HUDEP-2 (cell line): ENCODE results near the gene IGFBP5.

ENCODE experiments used
- DNase-seq, 76 experiments: peaks; one replicate each; lab custom pipeline; 2025; ENCODE audit not compliant: unreplicated experiment in 76 of 76; lab: John Stamatoyannopoulos, UW

Gene IGFBP5

DNA sequence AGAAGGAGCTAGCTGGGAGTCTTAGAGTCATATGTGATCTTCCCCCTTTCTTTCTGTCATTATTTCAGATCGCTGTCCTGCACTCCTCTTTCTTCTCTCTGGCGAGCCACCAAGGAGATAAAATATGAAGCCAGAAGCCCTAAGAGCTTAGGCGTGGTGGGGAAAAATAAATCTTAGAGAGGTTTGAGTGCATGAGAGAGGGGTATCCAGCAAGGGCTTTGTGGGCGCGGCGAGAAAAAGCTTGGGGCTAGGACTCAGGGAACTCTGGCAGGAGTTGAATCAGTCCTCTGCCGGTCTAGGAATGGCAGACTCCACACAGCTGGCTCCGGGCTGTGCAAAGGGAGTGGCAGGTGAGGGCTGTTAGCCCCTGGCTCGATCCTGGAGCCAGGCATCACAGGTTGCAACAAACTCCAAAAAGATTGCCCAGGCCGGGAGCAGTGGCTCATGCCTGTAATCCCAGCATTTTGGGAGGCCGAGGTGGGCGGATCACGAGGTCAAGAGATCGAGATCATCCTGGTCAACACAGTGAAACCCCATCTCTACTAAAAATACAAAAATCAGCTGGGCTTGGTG is 20.1 kb upstream of the IGFBP5 start:
- DNase-seq: no peak

DNA sequence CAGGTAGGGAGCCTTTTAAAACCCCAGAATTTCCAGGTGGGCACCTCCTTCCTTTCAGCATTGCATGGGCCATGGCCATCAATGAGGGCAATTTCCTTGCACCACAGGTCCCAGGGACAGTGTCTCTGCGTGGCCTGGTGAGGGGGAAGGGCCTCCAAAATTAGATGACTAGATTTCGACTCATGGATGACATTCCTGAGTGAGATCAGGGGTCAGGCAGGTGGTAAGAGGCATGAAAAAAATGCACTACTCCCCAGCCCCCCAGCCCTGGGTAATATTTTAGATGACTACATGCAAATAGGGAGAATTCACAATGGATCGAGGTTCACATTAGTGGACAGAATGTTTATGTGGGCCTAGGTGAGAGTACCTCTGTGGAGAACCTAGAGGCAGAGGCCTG is 19.0 kb upstream of the IGFBP5 start:
- no peak for DNase-seq

- DNase-seq: no peak
Measured at GRCh38 chr2:216713691-216714336, 18.5 kb upstream of the IGFBP5 start.

- no peak for DNase-seq
Measured at GRCh38 chr2:216711348-216711747, 16.0 kb upstream of the IGFBP5 start.

DNA sequence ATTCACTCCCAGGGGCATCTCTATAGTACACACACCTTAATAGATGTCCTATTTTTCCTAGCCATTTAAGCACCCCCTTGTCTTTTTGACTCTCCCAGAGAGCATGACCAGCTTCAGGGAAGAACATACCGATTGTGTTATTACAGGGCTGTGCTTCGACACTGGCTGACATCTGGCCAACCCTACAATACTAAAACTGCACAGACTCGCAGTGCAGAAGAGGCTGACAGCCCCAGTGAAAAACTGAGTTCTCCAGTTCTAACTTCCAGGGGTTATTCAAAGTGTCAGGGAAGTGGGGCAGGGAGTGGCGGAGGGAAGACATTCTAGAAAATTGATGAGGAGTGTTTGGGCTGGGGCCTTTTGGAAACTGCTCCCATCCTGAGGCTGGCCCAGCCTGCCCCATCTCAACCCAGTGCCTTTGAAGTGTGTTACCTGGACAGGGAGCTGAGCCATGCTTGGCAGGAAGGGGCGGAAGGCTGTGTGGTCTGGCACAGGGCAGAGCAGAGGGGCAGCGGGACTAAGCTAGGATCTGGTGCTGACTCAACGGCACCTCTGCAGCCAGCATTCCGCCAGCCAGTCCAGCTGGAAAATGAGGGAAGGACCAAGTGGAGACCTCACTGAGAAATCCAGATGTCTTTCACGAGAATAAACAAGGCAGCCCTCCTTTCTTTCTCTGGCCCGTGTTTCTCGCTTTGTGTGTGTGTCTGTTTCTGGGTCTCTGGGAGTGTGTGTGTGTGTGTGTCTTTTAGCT is 15.4 kb upstream of the IGFBP5 start:
- no peak for DNase-seq

- DNase-seq: no peak
Measured at GRCh38 chr2:216702756-216703155, 7.4 kb upstream of the IGFBP5 start.

GRCh38 chr2:216701544-216701943 is 6.2 kb upstream of the IGFBP5 start:
- DNase-seq: no peak

DNA sequence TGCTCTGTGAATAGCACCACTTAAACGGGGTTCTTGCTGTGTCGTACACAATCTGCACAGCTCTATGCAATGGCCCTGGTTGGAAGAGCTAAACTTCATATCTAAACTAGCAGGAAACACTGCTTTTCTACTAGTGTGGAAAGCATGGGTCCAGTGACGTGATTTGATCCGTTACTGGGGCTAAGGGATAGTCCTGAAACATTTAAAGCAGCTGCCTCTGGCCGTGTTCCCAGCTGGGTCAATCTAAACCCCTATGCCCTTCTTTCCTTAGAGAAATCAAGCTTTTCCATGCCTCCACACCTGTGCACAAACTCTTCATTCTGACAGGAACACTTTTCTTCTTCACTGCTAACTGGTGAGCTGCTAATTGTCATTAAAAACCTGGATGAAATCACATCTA is 5.4 kb upstream of the IGFBP5 start:
- no peak for DNase-seq

DNA sequence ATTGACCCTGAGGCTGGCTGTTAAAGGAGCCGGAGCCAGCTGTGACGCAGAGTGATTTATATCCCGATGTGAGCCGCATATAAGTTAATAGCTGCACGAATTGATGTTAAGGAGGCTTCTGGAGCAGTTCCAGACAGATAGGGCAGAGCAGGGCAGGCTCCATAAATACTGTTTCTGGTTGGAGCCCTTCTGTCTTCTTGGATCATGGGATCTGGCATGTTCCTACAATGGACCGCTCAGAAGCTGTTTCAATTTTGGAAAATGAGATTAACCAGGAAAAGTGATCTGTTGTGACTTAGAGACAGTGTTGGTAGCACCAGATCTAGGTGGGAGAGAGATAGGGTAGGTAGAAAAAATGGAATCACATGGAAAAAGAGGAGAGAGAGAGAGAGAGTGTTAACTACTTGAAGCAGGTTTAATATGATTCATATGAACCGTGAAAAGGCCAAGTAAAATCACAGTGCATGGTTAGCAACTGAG is 4.8 kb upstream of the IGFBP5 start:
- no peak for DNase-seq

DNA sequence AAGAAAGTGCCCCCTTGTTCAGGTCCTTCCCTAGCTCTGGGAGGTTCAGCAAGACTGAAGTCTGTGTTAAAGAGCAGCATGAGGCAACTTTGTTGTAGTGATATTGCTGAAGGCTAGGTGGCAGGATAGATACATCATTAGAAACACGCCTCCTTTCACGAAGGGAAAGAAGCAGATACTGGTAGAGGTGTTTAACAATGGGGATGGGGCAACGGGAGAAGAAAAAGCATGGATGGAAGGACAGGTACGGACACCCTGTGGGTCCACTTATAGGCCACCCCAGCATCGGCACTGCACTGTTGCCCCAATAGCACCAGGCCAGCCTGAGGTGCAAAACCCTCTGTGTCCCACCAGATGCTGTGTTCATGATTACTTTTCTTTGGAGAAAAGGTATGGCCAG is 3.5 kb upstream of the IGFBP5 start:
- peak in 33 of 76 experiments; percentile 2 to 55 (median 25) for DNase-seq

DNA sequence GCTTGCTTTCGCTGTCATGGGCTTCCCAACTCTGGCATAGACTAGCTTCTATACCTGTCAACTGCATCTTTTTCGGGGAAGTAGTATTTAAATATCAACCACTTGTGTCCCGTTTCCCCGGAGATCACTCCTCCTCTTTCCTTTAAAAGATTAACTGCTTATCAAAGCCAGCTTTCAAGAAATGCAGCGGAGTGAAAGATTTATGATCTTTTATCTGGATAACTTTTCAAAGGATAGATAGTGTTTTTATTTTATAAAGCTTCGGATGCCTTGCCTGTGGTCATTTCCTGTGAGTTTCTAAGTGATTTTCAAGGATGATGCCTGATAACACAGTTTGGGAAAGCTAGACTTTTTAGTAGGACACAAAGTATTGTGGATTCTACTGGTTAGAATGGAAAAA is 2.9 kb upstream of the IGFBP5 start:
- DNase-seq: no peak

DNA sequence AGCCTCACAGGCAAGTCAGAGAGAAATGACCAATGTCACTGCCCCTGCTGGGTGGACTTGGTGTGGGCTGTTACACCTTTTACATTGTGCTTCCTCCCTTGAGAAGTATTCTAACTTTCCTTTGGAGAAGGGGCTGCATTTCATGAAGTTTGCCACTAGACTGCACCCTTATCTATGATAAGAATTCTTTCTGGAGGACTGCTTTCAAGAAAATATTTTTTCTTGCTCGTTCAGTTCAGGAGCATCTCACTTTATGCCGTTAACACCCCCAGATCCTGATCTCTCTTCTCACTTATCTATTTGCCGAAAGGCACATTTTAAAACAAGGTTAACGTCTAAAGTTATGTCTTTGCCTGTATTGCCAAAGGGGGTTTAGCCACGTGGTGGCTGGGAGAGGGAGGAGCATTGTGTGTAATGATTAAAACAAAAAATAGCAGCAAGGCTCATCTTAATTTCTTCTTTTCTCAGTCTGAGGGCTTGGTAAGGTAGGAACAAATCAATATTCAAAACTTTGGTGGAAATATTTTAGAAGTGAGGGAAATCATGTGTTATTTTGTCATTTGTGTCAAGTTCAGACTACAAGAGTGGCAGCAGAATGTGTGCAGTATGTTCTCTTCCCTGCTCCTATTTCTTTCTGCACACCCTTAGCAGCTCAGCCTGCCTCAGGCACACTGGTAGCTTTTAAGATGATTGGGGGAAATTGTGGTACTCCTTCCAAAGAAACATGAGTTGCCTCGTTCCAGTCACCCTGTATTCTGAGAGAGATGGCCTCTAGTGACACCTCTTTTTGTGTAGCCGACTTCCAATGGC is 1.6 kb upstream of the IGFBP5 start:
- DNase-seq: peak in 14 of 76 experiments; percentile 2 to 38 (median 15)

GRCh38 chr2:216696321-216696720 is 972 bp upstream of the IGFBP5 start:
- no peak for DNase-seq

DNA sequence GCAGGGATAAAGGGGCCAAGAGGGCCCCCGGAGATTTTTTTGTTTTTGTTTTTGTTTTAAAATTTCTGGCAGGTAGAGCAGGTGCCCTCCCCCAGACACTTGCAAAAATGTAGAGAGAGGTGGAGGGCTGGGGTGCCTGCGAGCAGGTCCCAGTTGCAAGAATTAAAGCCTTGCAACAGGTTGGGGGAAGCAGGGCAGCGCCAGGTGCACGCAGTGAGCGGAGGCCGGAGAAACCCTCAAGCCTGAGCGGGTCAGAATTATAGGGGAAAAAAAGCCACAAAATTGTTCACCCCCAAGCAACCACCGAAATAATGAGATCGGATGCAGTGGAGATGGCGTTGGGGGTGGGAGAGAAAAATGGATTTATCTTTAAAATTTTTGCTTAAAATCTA is 527 bp downstream of the IGFBP5 start:
- DNase-seq: no peak

GRCh38 chr2:216694082-216694825 is 1.1 kb downstream of the IGFBP5 start:
- peak in 9 of 76 experiments; percentile 3 to 33 (median 14) for DNase-seq

DNA sequence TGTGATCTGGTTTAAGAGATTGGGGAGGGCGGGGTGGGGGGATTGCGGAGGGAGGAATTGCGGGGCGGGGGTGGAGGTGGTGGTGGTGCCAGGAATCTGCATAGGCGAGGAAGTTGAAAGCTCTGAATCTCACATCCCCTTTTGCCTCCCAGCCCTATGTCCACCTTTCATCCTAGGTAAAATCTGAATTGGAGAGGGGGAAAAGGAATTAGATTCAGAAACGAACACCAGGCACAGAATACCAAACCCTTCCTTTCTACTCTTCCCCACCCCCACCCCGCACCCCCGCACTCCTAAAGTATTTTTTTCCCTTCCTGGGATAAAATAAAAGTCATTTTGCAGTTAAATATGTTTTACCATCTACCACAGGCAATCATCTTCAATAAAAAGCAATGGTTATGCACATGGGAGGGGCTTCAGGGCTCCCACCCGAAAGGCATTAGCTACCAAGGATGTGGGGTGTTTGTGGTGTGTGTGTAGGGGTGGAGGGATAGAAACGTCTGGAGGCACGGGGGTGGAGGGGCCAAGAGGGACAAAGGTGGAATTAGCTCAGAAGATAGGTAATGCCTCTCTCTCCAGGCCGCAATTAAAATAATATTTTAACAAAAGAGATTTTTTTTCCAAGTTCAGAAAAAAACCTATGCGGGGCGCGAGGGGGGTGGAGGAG is 1.8 kb downstream of the IGFBP5 start:
- DNase-seq: no peak

GRCh38 chr2:216692636-216693413 is 2.5 kb downstream of the IGFBP5 start:
- peak in 52 of 76 experiments; percentile 3 to 69 (median 28) for DNase-seq

DNA sequence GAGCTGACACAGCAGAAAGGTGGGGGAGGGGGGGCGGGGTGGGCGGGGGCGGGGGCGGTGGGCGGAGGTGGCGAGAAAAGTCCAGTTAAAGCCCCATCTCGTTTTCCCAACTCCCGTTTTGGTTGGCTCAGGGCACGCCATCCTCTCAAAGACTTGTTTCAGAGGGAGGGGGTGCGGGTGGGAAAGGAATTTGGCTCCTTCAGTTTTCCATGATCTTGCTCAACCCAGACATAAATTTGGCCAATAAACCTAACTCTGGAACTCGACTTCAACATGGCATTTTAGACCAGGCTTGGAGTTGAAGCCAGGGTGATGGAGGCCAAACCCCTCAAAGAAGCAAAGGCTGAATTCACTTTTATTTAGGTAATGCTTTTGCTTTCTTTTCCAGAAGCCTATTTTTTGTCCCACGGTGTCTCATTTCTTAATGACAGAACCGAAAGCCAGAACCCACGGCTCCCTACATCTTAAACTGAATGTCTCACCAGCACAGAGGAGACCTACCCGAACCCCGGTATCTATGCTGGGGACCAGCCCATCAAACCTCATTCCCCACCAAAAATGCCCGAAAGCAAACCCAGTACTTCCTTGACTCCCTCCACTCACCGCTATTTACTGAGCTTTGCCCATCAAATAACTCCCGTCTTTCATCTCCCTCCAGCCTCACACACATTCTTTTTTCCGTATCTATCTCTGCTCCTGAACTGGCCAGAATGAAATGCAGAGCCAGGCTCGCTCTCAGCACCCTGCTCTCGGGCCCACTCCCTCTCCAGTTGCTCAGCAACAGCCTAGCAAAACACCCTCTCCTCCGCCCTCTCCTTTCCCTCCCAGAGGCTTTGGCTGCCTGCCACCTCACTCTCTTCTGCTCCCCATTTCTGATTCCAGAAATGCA is 4.3 kb downstream of the IGFBP5 start:
- DNase-seq: peak in 43 of 76 experiments; percentile 2 to 63 (median 25)
